Mammary epithelial cell (primary cell): ENCODE results near the gene NHLH1.

Experiments used
- EZH2 ChIP-seq: IDR thresholded peaks from 2 replicates; pipeline ENCODE4 v1.6.1; 2012; ENCODE audit warnings: low read length, inconsistent platforms, borderline replicate concordance
- TF ChIP-seq, protein P1 (sequence below), 2 donors: IDR thresholded peaks in 1 of 2; conservative IDR thresholded peaks in 1 of 2; 2 replicates each; pipeline ENCODE4 v1.5.1; 2011 to 2012; ENCODE audit warnings: inconsistent platforms in 2 of 2, low read length in 2 of 2, mild to moderate bottlenecking in 2 of 2, control low read depth in 1 of 2, low read depth in 1 of 2; ENCODE audit not compliant: insufficient read depth in 1 of 2; ENCODE audit errors: extremely low read depth in 1 of 2

DNA sequence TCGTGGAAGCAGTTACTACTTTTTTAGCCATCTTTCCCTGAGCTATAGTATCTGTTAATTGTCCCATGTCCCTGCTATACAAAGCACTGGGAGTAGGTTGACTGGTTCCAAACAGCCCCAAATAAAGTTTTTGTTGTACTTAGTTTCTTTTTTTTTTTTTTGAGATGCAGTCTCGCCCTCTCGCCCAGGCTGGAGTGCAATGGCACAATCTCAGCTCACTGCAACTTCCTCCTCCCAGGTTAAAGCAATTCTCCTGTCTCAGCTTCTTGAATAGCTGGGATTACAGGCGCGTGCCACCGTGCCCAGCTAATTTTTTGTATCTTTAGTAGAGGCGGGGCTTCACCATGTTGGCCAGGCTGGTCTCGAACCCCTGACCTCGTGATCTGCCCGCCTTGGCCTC lies 20.4 kb upstream of the NHLH1 start:
- TF ChIP-seq, protein P1, sequence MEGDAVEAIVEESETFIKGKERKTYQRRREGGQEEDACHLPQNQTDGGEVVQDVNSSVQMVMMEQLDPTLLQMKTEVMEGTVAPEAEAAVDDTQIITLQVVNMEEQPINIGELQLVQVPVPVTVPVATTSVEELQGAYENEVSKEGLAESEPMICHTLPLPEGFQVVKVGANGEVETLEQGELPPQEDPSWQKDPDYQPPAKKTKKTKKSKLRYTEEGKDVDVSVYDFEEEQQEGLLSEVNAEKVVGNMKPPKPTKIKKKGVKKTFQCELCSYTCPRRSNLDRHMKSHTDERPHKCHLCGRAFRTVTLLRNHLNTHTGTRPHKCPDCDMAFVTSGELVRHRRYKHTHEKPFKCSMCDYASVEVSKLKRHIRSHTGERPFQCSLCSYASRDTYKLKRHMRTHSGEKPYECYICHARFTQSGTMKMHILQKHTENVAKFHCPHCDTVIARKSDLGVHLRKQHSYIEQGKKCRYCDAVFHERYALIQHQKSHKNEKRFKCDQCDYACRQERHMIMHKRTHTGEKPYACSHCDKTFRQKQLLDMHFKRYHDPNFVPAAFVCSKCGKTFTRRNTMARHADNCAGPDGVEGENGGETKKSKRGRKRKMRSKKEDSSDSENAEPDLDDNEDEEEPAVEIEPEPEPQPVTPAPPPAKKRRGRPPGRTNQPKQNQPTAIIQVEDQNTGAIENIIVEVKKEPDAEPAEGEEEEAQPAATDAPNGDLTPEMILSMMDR (conservative IDR thresholded peaks at IDR 0.05 in 1 of 2, IDR thresholded peaks at IDR 0.05 in 1 of 2; ENCODE audit: extremely low read depth in 1 of 2, insufficient read depth in 1 of 2, low read depth in 1 of 2, low read length in 2 of 2) = no peak
- no peak for TF ChIP-seq EZH2
